ENCODE results near the gene RGS4.

RGS4 gene

DNA sequence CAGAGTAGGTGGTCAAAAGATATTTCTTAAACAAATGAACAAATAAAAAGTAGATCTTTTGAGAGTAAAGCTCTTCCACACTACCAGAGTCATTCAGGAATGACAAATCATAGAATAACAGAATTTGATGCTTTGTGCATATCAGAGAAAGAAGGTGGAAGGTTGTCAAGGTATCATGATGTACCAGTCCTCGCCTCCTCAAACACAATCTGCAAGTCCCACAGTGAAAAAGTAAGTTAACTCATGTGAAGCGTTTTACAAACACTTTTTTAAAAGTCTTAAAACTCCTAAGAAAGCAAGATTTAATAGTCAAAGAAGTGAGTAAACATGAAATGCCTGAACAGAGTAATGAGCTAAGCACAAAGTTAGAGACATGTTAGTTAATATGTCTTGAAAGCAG lies 2.5 kb upstream of the RGS4 start:
- no peak for DNase-seq
- Histone ChIP-seq H3K36me3 (ENCODE audit: control insufficient read depth in 4 of 4, insufficient read depth in 4 of 4, low read length in 3 of 4) (no peaks in the 10 kb centered on the region), H3K27me3 (replicated peaks in 2 of 5; ENCODE audit: control insufficient read depth in 4 of 5, insufficient read depth in 5 of 5, low read length in 4 of 5) (peaks cover 10 to 51% (median 19%) of the 10 kb centered on the region in 5 experiments), H3K27ac (ENCODE audit: insufficient read depth in 1 of 2, low read depth in 1 of 2, low read length in 2 of 2, poor library complexity in 1 of 2, severe bottlenecking in 2 of 2) (no peak overlapping the region), H3K9me3 (ENCODE audit: control extremely low read depth in 1 of 5, control insufficient read depth in 4 of 5, insufficient read depth in 2 of 5, low read depth in 1 of 5, low read length in 4 of 5) (no peaks in the 10 kb centered on the region), H3K4me3 (ENCODE audit: control insufficient read depth in 1 of 7, extremely low read depth in 1 of 7, insufficient read depth in 4 of 7, low read depth in 2 of 7, low read length in 6 of 7) (no peak overlapping the region), H3K4me1 (ENCODE audit: control extremely low read depth in 1 of 4, control insufficient read depth in 4 of 4, insufficient read depth in 4 of 4, low read length in 3 of 4) (no peaks in the 10 kb centered on the region)
- CTCF ChIA-PET: no interaction called here
- WGBS (ENCODE audit: insufficient coverage): no CpG with 5 or more reads among the region's 2 CpGs
- POLR2A ChIA-PET: no interaction called here

DNA sequence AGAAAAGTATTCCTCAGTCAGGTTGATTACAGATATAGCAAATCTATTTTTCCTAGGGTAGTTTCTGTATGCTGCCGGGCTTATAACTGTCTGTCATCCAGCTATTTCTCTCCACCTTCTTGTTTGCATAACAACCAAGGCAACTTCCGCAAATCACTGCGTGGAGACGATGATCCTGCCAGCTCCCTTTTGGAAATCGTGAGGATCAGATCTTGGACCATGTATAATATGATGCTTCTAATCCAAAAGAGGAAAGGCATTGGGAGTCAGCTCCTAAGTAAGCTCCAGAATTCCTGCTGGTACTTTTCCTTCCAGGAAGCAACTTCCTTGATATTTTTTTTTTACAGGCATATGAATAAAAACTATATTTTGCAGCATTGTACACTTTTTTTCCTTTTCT lies 445 bp upstream of the RGS4 start:
- ChIA-PET CTCF (interaction anchor here (1.5 to 2.0 kb wide), 2 partner anchors 11 to 247 kb away, joined by 3 to 10 read pairs; no protein-coding TSS in a partner anchor), POLR2A (no interaction called here)
- H3K9me3 ChIP-seq (ENCODE audit: control extremely low read depth in 1 of 5, control insufficient read depth in 4 of 5, insufficient read depth in 2 of 5, low read depth in 1 of 5, low read length in 4 of 5): no peaks in the 10 kb centered on the region
- DNase-seq: peak in 1 of 3 donors; percentile 21
- no peaks in the 10 kb centered on the region for H3K36me3 ChIP-seq (ENCODE audit: control insufficient read depth in 4 of 4, insufficient read depth in 4 of 4, low read length in 3 of 4)
- no peaks in the 10 kb centered on the region for H3K4me1 ChIP-seq (ENCODE audit: control extremely low read depth in 1 of 4, control insufficient read depth in 4 of 4, insufficient read depth in 4 of 4, low read length in 3 of 4)
- no peak overlapping the region for H3K27ac ChIP-seq (ENCODE audit: insufficient read depth in 1 of 2, low read depth in 1 of 2, low read length in 2 of 2, poor library complexity in 1 of 2, severe bottlenecking in 2 of 2)
- WGBS (ENCODE audit: insufficient coverage): no CpG with 5 or more reads among the region's 5 CpGs
- H3K27me3 ChIP-seq (replicated peaks in 2 of 5; ENCODE audit: control insufficient read depth in 4 of 5, insufficient read depth in 5 of 5, low read length in 4 of 5): peaks cover 12 to 54% (median 19%) of the 10 kb centered on the region in 5 experiments
- no peak overlapping the region for H3K4me3 ChIP-seq (ENCODE audit: control insufficient read depth in 1 of 7, extremely low read depth in 1 of 7, insufficient read depth in 4 of 7, low read depth in 2 of 7, low read length in 6 of 7)

DNA sequence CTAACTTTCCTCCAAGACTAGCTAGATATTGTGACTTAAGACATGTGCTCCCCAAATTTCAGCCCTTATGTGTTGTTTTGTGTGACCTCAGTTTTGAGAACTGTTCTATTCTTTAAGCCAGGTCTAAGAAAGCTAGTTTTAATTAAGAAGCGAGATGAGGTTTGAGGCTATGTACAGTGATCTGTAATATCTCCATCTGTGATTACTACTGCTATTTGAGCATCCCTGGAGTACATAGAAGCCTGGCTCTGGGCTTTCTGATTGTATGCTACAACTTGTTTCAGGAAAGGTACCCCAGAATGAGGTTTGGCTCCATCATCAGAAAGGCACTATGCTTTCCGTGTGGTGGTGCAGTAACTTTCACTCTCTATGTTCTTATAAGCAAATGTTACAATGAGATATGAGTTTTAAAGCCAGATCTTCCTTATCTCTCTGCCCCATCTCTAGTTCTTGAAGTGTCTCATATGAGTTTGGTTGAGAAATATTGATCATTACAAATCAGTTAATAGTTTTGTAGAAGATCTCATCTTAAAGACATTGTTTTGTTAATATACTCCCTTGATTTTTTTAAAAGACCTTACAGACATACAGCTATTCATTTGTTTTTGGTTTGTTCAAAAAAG lies 605 bp downstream of the RGS4 start:
- no peak overlapping the region for H3K4me3 ChIP-seq (ENCODE audit: control insufficient read depth in 1 of 7, extremely low read depth in 1 of 7, insufficient read depth in 4 of 7, low read depth in 2 of 7, low read length in 6 of 7)
- CTCF ChIA-PET: interaction anchor here (1.5 to 2.0 kb wide), 2 partner anchors 12 to 246 kb away, joined by 3 to 10 read pairs; no protein-coding TSS in a partner anchor
- POLR2A ChIA-PET: no interaction called here

DNA sequence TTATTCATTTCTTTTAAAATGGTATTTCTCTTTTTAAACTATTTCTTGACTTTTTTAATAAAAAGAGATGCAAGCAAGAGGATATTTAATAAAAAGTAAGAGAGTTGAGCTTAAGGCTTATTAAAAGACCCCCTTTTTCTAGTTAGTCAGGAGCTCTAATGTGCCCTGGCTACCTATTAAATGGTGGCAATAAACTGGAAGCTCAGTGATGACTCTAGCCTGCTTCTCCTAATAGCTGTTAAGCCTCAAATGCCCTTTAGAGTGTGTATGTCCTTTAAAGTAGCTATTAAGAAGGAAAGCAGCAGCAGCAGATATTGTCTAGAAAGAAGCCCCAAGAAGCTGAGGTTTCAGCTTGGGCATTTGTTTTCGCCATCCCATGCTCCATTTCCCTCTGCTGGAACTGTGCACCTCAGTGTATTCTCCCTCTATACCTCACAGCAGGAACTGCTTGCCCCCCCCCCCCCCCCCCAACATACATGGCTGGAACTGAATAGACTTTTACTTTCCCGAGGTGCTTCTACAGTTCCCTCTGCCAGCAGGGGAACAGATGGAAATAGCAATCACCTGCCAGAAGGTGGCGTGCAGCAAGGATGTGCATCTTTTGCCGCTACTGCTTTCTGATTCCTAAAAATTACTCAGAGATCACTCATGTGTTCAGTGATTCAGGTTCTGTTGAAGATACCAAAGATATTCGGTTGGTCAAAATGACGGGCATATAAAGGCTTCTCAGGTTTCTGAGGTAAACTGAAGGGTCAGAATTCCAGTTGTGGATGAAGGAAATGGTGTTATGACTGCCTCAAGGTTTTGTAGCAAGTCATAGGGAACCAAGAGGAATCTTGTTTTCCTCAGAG lies 2.5 kb downstream of the RGS4 start:
- no peaks in the 10 kb centered on the region for H3K4me1 ChIP-seq (ENCODE audit: control extremely low read depth in 1 of 4, control insufficient read depth in 4 of 4, insufficient read depth in 4 of 4, low read length in 3 of 4)

More for the DNA sequence above, 605 bp downstream of the RGS4 start:
- no peak for DNase-seq
- no peaks in the 10 kb centered on the region for H3K9me3 ChIP-seq (ENCODE audit: control extremely low read depth in 1 of 5, control insufficient read depth in 4 of 5, insufficient read depth in 2 of 5, low read depth in 1 of 5, low read length in 4 of 5)
- H3K4me1 ChIP-seq (ENCODE audit: control extremely low read depth in 1 of 4, control insufficient read depth in 4 of 4, insufficient read depth in 4 of 4, low read length in 3 of 4): no peaks in the 10 kb centered on the region
- H3K27ac ChIP-seq (ENCODE audit: insufficient read depth in 1 of 2, low read depth in 1 of 2, low read length in 2 of 2, poor library complexity in 1 of 2, severe bottlenecking in 2 of 2): no peak overlapping the region
- 100% methylated on average over 1 of the region's 2 CpGs for WGBS (ENCODE audit: insufficient coverage)
- H3K27me3 ChIP-seq (replicated peaks in 2 of 5; ENCODE audit: control insufficient read depth in 4 of 5, insufficient read depth in 5 of 5, low read length in 4 of 5): peaks cover 12 to 54% (median 19%) of the 10 kb centered on the region in 5 experiments
- H3K36me3 ChIP-seq (ENCODE audit: control insufficient read depth in 4 of 4, insufficient read depth in 4 of 4, low read length in 3 of 4): no peaks in the 10 kb centered on the region

DNA sequence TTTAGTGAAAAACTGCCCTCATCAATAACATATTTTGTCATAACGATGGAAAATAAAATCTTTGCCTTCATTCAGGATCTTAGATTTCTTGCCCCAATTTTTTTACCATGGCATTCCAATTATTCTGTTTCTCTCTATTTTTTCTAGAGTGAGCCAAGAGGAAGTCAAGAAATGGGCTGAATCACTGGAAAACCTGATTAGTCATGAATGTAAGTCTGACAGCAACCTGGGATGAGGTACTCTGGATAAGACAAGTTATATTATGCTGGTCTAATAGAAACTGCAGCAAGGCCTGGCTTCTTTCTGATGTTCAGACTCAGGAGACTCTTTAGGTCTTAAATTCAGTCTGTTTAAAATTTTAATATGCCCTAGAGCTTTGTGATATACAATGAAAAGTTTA lies 3.5 kb downstream of the RGS4 start:
- no peak for DNase-seq
- CTCF ChIA-PET: no interaction called here
- H3K27me3 ChIP-seq (replicated peaks in 2 of 5; ENCODE audit: control insufficient read depth in 4 of 5, insufficient read depth in 5 of 5, low read length in 4 of 5): peaks cover 11 to 38% (median 17%) of the 10 kb centered on the region in 5 experiments
- no peaks in the 10 kb centered on the region for H3K36me3 ChIP-seq (ENCODE audit: control insufficient read depth in 4 of 4, insufficient read depth in 4 of 4, low read length in 3 of 4)
- H3K4me3 ChIP-seq (ENCODE audit: control insufficient read depth in 1 of 7, extremely low read depth in 1 of 7, insufficient read depth in 4 of 7, low read depth in 2 of 7, low read length in 6 of 7): no peak overlapping the region
- 100% methylated on average over 1 of the region's 1 CpG for WGBS (ENCODE audit: insufficient coverage)
- no peaks in the 10 kb centered on the region for H3K4me1 ChIP-seq (ENCODE audit: control extremely low read depth in 1 of 4, control insufficient read depth in 4 of 4, insufficient read depth in 4 of 4, low read length in 3 of 4)
- POLR2A ChIA-PET: no interaction called here
- no peaks in the 10 kb centered on the region for H3K9me3 ChIP-seq (ENCODE audit: control extremely low read depth in 1 of 5, control insufficient read depth in 4 of 5, insufficient read depth in 2 of 5, low read depth in 1 of 5, low read length in 4 of 5)
- no peak overlapping the region for H3K27ac ChIP-seq (ENCODE audit: insufficient read depth in 1 of 2, low read depth in 1 of 2, low read length in 2 of 2, poor library complexity in 1 of 2, severe bottlenecking in 2 of 2)

More for the DNA sequence above, 2.5 kb downstream of the RGS4 start:
- Histone ChIP-seq H3K36me3 (ENCODE audit: control insufficient read depth in 4 of 4, insufficient read depth in 4 of 4, low read length in 3 of 4) (no peaks in the 10 kb centered on the region), H3K27me3 (replicated peaks in 2 of 5; ENCODE audit: control insufficient read depth in 4 of 5, insufficient read depth in 5 of 5, low read length in 4 of 5) (peaks cover 13 to 47% (median 17%) of the 10 kb centered on the region in 5 experiments), H3K4me3 (ENCODE audit: control insufficient read depth in 1 of 7, extremely low read depth in 1 of 7, insufficient read depth in 4 of 7, low read depth in 2 of 7, low read length in 6 of 7) (no peak overlapping the region), H3K9me3 (ENCODE audit: control extremely low read depth in 1 of 5, control insufficient read depth in 4 of 5, insufficient read depth in 2 of 5, low read depth in 1 of 5, low read length in 4 of 5) (no peaks in the 10 kb centered on the region), H3K27ac (ENCODE audit: insufficient read depth in 1 of 2, low read depth in 1 of 2, low read length in 2 of 2, poor library complexity in 1 of 2, severe bottlenecking in 2 of 2) (no peak overlapping the region)
- ChIA-PET CTCF (interaction anchor here (0.6 to 1.6 kb wide), 3 partner anchors 11 to 178 kb away, joined by 3 to 6 read pairs (median 3); no protein-coding TSS in a partner anchor), POLR2A (no interaction called here)
- peak; percentile 42 to 71 (median 69) for DNase-seq
- WGBS (ENCODE audit: insufficient coverage): 8% methylated on average over 5 of the region's 6 CpGs

DNA sequence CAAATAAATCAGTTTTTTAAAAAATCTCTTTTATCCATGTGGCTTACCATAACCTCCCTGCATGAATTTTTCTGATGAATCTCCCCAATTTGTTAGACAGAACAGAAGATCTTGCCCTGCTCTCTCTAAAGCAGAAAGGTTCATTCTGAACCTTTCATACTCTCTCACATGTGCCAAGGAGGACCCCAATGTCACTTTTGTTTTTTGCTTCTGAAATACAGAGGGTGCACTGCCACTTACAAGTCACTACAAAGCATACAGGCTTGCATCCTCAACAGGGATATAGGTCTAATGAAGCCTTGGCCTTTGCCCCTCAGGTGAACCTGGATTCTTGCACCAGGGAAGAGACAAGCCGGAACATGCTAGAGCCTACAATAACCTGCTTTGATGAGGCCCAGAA lies 4.8 kb downstream of the RGS4 start:
- H3K4me3 ChIP-seq (ENCODE audit: control insufficient read depth in 1 of 7, extremely low read depth in 1 of 7, insufficient read depth in 4 of 7, low read depth in 2 of 7, low read length in 6 of 7): no peak overlapping the region
- H3K36me3 ChIP-seq (ENCODE audit: control insufficient read depth in 4 of 4, insufficient read depth in 4 of 4, low read length in 3 of 4): no peaks in the 10 kb centered on the region
- no peak overlapping the region for H3K27ac ChIP-seq (ENCODE audit: insufficient read depth in 1 of 2, low read depth in 1 of 2, low read length in 2 of 2, poor library complexity in 1 of 2, severe bottlenecking in 2 of 2)
- no peaks in the 10 kb centered on the region for H3K9me3 ChIP-seq (ENCODE audit: control extremely low read depth in 1 of 5, control insufficient read depth in 4 of 5, insufficient read depth in 2 of 5, low read depth in 1 of 5, low read length in 4 of 5)
- WGBS (ENCODE audit: insufficient coverage): 100% methylated on average over 1 of the region's 1 CpG
- peaks cover 6 to 26% (median 16%) of the 10 kb centered on the region in 5 experiments for H3K27me3 ChIP-seq (replicated peaks in 2 of 5; ENCODE audit: control insufficient read depth in 4 of 5, insufficient read depth in 5 of 5, low read length in 4 of 5)
- DNase-seq: no peak
- no peaks in the 10 kb centered on the region for H3K4me1 ChIP-seq (ENCODE audit: control extremely low read depth in 1 of 4, control insufficient read depth in 4 of 4, insufficient read depth in 4 of 4, low read length in 3 of 4)
- ChIA-PET CTCF (no interaction called here), POLR2A (no interaction called here)

DNA sequence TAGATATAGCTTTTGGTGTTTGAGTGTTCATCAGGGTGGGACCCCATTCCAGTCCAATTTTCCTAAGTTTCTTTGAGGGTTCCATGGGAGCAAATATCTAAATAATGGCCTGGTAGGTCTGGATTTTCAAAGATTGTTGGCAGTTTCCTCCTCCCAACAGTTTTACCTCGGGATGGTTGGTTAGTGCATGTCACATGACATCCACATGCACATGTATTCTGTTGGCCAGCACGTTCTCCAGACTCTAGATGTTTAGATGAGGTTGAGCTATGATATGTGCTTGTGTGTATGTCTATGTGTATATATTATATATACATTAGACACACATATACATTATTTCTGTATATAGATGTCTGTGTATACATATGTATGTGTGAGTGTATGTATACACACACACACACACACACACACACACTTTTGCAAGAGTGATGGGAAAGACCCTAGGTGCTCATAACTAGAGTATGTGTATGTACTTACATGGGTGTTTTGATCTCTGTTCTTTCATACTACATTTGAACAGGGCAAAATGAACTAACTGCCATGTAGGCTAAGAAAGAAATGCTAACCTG lies 5.6 kb downstream of the RGS4 start:
- DNase-seq: no peak
- CTCF ChIA-PET: no interaction called here
- no CpG with 5 or more reads among the region's 2 CpGs for WGBS (ENCODE audit: insufficient coverage)
- Histone ChIP-seq H3K4me1 (ENCODE audit: control extremely low read depth in 1 of 4, control insufficient read depth in 4 of 4, insufficient read depth in 4 of 4, low read length in 3 of 4) (no peaks in the 10 kb centered on the region), H3K4me3 (ENCODE audit: control insufficient read depth in 1 of 7, extremely low read depth in 1 of 7, insufficient read depth in 4 of 7, low read depth in 2 of 7, low read length in 6 of 7) (no peak overlapping the region), H3K36me3 (ENCODE audit: control insufficient read depth in 4 of 4, insufficient read depth in 4 of 4, low read length in 3 of 4) (no peaks in the 10 kb centered on the region), H3K9me3 (ENCODE audit: control extremely low read depth in 1 of 5, control insufficient read depth in 4 of 5, insufficient read depth in 2 of 5, low read depth in 1 of 5, low read length in 4 of 5) (no peaks in the 10 kb centered on the region), H3K27ac (ENCODE audit: insufficient read depth in 1 of 2, low read depth in 1 of 2, low read length in 2 of 2, poor library complexity in 1 of 2, severe bottlenecking in 2 of 2) (no peak overlapping the region), H3K27me3 (replicated peaks in 2 of 5; ENCODE audit: control insufficient read depth in 4 of 5, insufficient read depth in 5 of 5, low read length in 4 of 5) (peaks cover 2 to 18% (median 11%) of the 10 kb centered on the region in 5 experiments)
- POLR2A ChIA-PET: no interaction called here

All from common myeloid progenitor, CD34-positive (primary cell).